Kidney epithelial cell (primary cell): ENCODE results near the gene ARID5B. TPM values are rescaled to one million over a fixed set of nuclear protein-coding genes. Genes with fewer than 3 reads are reported as not detected.

Source experiments
- DNase-seq: peaks from one replicate; pipeline ENCODE4 v3.0.0-alpha.2; 2010; ENCODE audit warnings: low read depth
- H3K27me3 ChIP-seq: 2 replicates; pipeline ENCODE4 v1.6.0; 2011; ENCODE audit warnings: low read length; ENCODE audit not compliant: control insufficient read depth, insufficient read depth
- H3K36me3 ChIP-seq: 2 replicates; pipeline ENCODE4 v1.5.1; 2011; ENCODE audit warnings: low read length; ENCODE audit not compliant: control insufficient read depth, insufficient read depth
- H3K4me3 ChIP-seq: 2 replicates; pipeline ENCODE4 v1.5.1; 2011; ENCODE audit warnings: low read depth, mild to moderate bottlenecking, control low read depth, low read length
- total RNA-seq: library from RNA; depleted of rRNA; stranded (reverse); fragments of >200 nt; gene quantifications from 2 replicates; pipeline ENCODE4 v1.2.3, GENCODE V29; 2015
- TF ChIP-seq, protein P1 (sequence below): IDR thresholded peaks from 2 replicates; pipeline ENCODE4 v1.5.1; 2011; ENCODE audit warnings: mild to moderate bottlenecking, moderate library complexity, low read length, control low read depth, inconsistent platforms; ENCODE audit not compliant: insufficient read depth, poor library complexity, severe bottlenecking

The ARID5B gene
- total RNA-seq, 1 donor from 2014 or later, result 11.6 TPM

DNA sequence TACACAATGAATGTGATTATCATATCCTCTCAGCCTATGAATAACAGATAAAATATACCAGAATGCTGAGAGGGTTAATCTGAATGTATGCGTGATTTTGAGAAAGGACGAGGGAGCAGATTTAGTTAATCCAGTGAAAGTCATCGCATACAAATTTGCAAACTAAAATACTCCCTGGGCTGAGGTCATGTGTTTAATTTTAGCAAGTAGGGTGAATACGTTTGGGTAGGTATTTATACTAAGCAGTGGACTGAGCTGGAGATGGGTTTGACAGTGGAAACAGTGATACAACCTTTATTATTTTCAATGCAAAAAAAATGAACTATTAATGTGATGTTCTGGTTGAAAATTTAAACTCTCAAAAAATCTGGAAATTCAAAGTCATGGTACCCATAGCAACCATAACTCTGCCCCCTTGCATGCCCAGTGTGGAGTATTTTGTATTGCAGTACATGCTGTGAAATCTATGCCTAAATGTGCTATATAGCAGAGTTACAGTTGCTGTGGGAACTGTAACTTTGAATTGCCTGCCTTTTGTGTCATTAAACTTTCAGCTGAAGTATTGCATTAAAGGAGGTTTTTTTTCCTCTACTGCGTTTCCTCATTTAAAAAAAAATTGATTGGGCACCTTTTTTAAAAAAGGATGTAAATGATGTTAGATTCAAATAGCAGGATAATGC lies 9.5 kb upstream of the ARID5B start:
- TF ChIP-seq, protein P1, sequence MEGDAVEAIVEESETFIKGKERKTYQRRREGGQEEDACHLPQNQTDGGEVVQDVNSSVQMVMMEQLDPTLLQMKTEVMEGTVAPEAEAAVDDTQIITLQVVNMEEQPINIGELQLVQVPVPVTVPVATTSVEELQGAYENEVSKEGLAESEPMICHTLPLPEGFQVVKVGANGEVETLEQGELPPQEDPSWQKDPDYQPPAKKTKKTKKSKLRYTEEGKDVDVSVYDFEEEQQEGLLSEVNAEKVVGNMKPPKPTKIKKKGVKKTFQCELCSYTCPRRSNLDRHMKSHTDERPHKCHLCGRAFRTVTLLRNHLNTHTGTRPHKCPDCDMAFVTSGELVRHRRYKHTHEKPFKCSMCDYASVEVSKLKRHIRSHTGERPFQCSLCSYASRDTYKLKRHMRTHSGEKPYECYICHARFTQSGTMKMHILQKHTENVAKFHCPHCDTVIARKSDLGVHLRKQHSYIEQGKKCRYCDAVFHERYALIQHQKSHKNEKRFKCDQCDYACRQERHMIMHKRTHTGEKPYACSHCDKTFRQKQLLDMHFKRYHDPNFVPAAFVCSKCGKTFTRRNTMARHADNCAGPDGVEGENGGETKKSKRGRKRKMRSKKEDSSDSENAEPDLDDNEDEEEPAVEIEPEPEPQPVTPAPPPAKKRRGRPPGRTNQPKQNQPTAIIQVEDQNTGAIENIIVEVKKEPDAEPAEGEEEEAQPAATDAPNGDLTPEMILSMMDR, result no peak
- Histone ChIP-seq H3K27me3 (no peaks in the 10 kb centered on the region), H3K4me3 (no peak overlapping the region), H3K36me3 (no peaks in the 10 kb centered on the region)
- no peak for DNase-seq

DNA sequence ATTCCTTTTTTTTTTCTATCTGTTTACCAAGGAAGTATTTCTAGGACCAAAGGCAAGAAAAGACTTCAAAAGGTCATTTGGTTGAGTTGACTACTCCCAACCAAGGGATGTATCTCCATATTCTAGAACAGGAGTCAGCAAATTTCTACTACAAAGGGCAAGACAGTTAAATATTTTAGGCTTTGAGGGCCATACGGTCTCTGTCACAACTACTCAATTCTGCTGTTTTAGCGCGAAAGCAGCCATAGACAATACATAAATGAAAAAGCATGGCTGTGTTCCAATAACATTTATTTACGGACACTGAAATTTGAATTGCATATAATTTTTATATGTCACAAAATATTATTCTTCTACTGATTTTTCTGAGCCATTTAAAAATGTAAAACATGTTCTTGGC lies 8.5 kb upstream of the ARID5B start:
- Histone ChIP-seq H3K36me3 (no peaks in the 10 kb centered on the region), H3K4me3 (no peak overlapping the region), H3K27me3 (no peaks in the 10 kb centered on the region)
- no peak for DNase-seq
- TF ChIP-seq, protein P1, result no peak

DNA sequence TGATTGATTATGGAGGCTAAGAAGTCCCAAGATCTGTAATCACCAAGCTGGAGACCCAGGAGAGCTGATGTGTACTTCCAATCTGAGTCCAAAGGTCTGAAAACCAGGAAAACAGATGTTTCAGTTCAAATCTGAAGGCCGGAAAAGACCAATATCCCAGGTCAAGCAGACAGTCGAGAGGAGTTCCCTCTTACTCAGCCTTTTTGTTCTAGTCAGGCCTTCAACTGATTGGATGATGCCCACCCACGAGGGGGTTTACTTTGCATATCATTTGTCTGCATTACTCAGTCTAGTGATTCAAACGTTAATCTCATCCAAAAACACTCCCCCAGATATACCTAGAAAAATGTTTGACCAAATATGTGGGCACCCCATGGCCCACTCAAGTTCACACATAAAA lies 7.4 kb upstream of the ARID5B start:
- Histone ChIP-seq H3K27me3 (no peaks in the 10 kb centered on the region), H3K36me3 (no peaks in the 10 kb centered on the region), H3K4me3 (no peak overlapping the region)
- TF ChIP-seq, protein P1, result no peak
- no peak for DNase-seq

DNA sequence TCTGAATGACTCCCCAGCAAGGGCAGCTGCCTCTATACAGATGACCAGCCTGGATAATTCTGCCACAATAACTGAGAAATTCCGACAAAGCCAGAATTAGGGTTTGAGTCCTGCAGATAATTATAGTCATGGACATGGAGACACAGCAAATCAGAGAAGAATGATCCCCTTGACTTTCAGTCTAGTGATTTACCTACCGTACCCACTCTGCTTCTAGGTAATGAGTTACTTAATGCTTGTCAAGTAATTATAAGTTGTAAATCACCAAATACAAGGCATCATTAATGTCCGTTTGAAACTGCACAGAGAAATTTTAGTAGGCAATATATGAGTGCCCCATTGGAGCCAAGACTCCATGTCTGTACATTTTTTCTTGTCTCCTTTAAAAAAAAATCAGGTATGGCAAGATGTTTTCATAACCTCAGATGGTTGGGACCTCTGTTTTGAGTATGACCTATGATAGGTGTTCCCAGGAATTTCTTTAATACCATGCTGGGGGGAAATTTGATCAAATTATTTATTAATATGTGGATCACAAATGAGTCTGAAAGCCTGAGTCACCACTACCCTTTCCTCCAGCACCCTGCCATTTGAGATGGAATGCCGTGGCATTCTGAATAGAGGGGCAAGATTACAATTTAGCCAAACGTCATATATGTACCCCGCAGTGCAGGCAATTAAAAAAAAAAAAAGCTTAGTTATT lies 5.5 kb upstream of the ARID5B start:
- Histone ChIP-seq H3K4me3 (no peak overlapping the region), H3K36me3 (no peaks in the 10 kb centered on the region), H3K27me3 (no peaks in the 10 kb centered on the region)
- no peak for DNase-seq
- TF ChIP-seq, protein P1, result no peak

DNA sequence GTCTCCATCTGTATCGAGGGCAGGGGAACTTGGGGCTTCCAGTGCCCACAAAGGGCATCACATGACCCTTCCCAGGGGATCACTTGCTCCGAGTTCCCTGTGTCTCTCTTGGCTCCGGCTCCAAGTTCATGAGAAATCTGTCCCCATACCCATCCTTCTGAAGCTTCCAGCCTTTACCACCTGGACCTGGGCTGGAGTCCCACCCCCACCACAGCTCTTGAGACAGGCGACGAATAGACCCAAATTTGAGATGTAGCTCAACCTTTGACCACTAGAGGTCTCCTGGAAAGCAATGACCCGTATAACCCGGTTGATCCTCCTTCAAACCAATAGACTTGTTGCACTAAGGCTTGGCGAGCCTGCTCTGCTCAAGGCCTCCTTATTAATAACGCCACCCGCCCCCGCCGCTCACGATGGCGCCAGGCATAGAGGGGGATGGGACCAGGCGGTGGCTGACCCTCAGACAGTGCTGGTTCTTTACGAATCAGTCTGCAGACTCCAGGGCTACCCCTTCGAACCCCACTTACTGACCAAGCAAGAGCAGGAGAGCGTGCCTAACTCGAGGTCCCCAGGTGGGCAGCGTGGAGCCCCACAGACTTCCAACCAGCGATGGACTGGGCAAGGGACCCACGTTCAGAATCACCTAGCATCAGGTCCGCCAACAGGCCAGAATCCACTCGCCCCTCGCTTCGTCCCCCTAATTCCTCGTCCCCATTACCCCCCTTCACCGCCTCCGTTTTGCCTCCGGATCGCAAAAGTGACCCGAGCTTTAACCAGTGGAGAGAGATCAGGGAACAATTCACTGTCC lies 4.4 kb upstream of the ARID5B start:
- TF ChIP-seq, protein P1, result peak; percentile 55
- Histone ChIP-seq H3K27me3 (no peaks in the 10 kb centered on the region), H3K36me3 (no peaks in the 10 kb centered on the region), H3K4me3 (no peak overlapping the region)
- no peak for DNase-seq
